22Rv1 (cell line): Measurements from ENCODE around the gene AUTS2.
"Not testable (repeated sequence)": the region's sequence is repeated elsewhere in the genome, so short reads cannot be mapped to it uniquely, and the experiment has no call there.

Source experiments
- H3K27ac ChIP-seq: fragments of 450-650 bp; 2 replicates; pipeline ENCODE4 v1.5.1; 2017
- CTCF ChIP-seq: fragments of 450-650 bp; IDR thresholded peaks from 2 replicates; pipeline ENCODE4 v1.5.1; 2017; ENCODE audit warnings: mild to moderate bottlenecking
- ZFX ChIP-seq: fragments of 450-650 bp; IDR thresholded peaks from 2 replicates; pipeline ENCODE4 v1.6.1; 2017; ENCODE audit warnings: antibody characterized with exemption, borderline replicate concordance

AUTS2 gene

GRCh38 chr7:70356787-70357328 lies 758.6 kb downstream of the AUTS2 start:
- no peak overlapping the region for H3K27ac ChIP-seq
- TF ChIP-seq ZFX (no peak), CTCF (no peak)

- no peak for TF ChIP-seq ZFX
- TF ChIP-seq CTCF: no peak
- H3K27ac ChIP-seq: no peak overlapping the region
These were observed 762.3 kb downstream of the AUTS2 start for GRCh38 chr7:70360557-70360956.

- no peak for TF ChIP-seq ZFX
- TF ChIP-seq CTCF: no peak
- no peak overlapping the region for H3K27ac ChIP-seq
These were observed 763.5 kb downstream of the AUTS2 start for GRCh38 chr7:70361821-70362220.

- not testable (repeated sequence) for H3K27ac ChIP-seq
These were observed 766.1 kb downstream of the AUTS2 start for GRCh38 chr7:70364393-70364792.

- TF ChIP-seq ZFX (no peak), CTCF (no peak)
These were observed 773.4 kb downstream of the AUTS2 start for GRCh38 chr7:70371652-70372051.

GRCh38 chr7:70372768-70373515 lies 774.7 kb downstream of the AUTS2 start:
- H3K27ac ChIP-seq: no peak overlapping the region
- TF ChIP-seq ZFX (no peak), CTCF (no peak)

More at GRCh38 chr7:70371652-70372051, 773.4 kb downstream of the AUTS2 start:
- no peak overlapping the region for H3K27ac ChIP-seq

- no peak overlapping the region for H3K27ac ChIP-seq
- TF ChIP-seq CTCF (no peak), ZFX (no peak)
These were observed 776.7 kb downstream of the AUTS2 start for GRCh38 chr7:70374772-70375533.
